HAP-1 (cell line): Measurements from ENCODE around the gene PPFIBP1.
"Not testable (repeated sequence)": the region's sequence is repeated elsewhere in the genome, so short reads cannot be mapped to it uniquely, and the experiment has no call there.

ENCODE experiments used
- DNase-seq, 2 experiments: peaks; one replicate each; pipeline ENCODE4 v3.0.0-alpha.2; 2016 to 2020; ENCODE audit warnings: low spot score in 2 of 2
- H3K27me3 ChIP-seq: fragments of 250-450 bp; sonication (Bioruptor Pico); 2 replicates; pipeline ENCODE4 v1.5.1; 2020; ENCODE audit warnings: low read depth, mild to moderate bottlenecking, moderate library complexity
- H3K36me3 ChIP-seq: fragments of 250-450 bp; sonication (Bioruptor Pico); replicated peaks from 2 replicates; pipeline ENCODE4 v1.5.1; 2020; ENCODE audit warnings: mild to moderate bottlenecking
- H3K4me1 ChIP-seq: fragments of 250-450 bp; sonication (Bioruptor Pico); 2 replicates; pipeline ENCODE4 v1.5.1; 2020; ENCODE audit warnings: mild to moderate bottlenecking
- H3K4me3 ChIP-seq: fragments of 250-450 bp; sonication (Bioruptor Pico); 2 replicates; pipeline ENCODE4 v1.5.1; 2020; ENCODE audit warnings: mild to moderate bottlenecking, moderate library complexity
- H3K9me3 ChIP-seq: fragments of 250-450 bp; sonication (Bioruptor Pico); 2 replicates; pipeline ENCODE4 v1.5.1; 2020; ENCODE audit warnings: mild to moderate bottlenecking, moderate library complexity
- in situ Hi-C: fragments of 300-500 bp; cut with MboI; formaldehyde crosslinking; loops from 3 replicates; pipeline ENCODE4 v1.14.3; 2020; ENCODE audit warnings: low sequenced_read_pairs, inconsistent platforms, mixed read lengths

Gene PPFIBP1

GRCh38 chr12:27588075-27588730 is 64.2 kb downstream of the PPFIBP1 start:
- H3K4me1 ChIP-seq: peaks cover 16% of the 10 kb centered on the region
- DNase-seq, H3K36me3 ChIP-seq, in situ Hi-C loops, H3K9me3 ChIP-seq, H3K27me3 ChIP-seq, H3K4me3 ChIP-seq: not testable (repeated sequence)

- no peaks in the 10 kb centered on the region for H3K36me3 ChIP-seq
- DNase-seq: peak in 1 of 2 experiments; percentile 85
- peaks cover 3% of the 10 kb centered on the region; the same call in 1 of the 2 replicates for H3K27me3 ChIP-seq
- in situ Hi-C loops: no loop called here
- no peak overlapping the region for H3K4me3 ChIP-seq
- no peaks in the 10 kb centered on the region for H3K9me3 ChIP-seq
- H3K4me1 ChIP-seq: peaks cover 16% of the 10 kb centered on the region
Observed at GRCh38 chr12:27588776-27589175, 64.8 kb downstream of the PPFIBP1 start.

- Histone ChIP-seq H3K4me1 (peaks cover 16% of the 10 kb centered on the region), H3K27me3 (peaks cover 3% of the 10 kb centered on the region; the same call in 1 of the 2 replicates), H3K9me3 (no peaks in the 10 kb centered on the region), H3K4me3 (no peak overlapping the region), H3K36me3 (no peaks in the 10 kb centered on the region)
- in situ Hi-C loops: no loop called here
- DNase-seq: no peak
Observed at GRCh38 chr12:27589419-27589818, 65.4 kb downstream of the PPFIBP1 start.

- in situ Hi-C loops: not testable (repeated sequence)
Observed at GRCh38 chr12:27591698-27592097, 67.7 kb downstream of the PPFIBP1 start.

GRCh38 chr12:27592548-27592947 is 68.5 kb downstream of the PPFIBP1 start:
- Histone ChIP-seq H3K36me3 (no peaks in the 10 kb centered on the region), H3K4me3 (no peak overlapping the region), H3K9me3 (no peaks in the 10 kb centered on the region), H3K4me1 (peaks cover 16% of the 10 kb centered on the region), H3K27me3 (no peaks in the 10 kb centered on the region)
- in situ Hi-C loops: no loop called here
- no peak for DNase-seq

More at GRCh38 chr12:27591698-27592097, 67.7 kb downstream of the PPFIBP1 start:
- DNase-seq, H3K4me3 ChIP-seq, H3K36me3 ChIP-seq, H3K27me3 ChIP-seq, H3K9me3 ChIP-seq: not testable (repeated sequence)
- peaks cover 16% of the 10 kb centered on the region for H3K4me1 ChIP-seq

GRCh38 chr12:27593266-27593665 is 69.3 kb downstream of the PPFIBP1 start:
- no peaks in the 10 kb centered on the region for H3K27me3 ChIP-seq
- H3K9me3 ChIP-seq: no peaks in the 10 kb centered on the region
- peaks cover 16% of the 10 kb centered on the region for H3K4me1 ChIP-seq
- in situ Hi-C loops: no loop called here
- H3K36me3 ChIP-seq: no peaks in the 10 kb centered on the region
- no peak overlapping the region for H3K4me3 ChIP-seq
- no peak for DNase-seq

- Histone ChIP-seq H3K27me3 (no peaks in the 10 kb centered on the region), H3K4me1 (peaks cover 8% of the 10 kb centered on the region), H3K4me3 (no peak overlapping the region), H3K36me3 (no peaks in the 10 kb centered on the region), H3K9me3 (no peaks in the 10 kb centered on the region)
- DNase-seq: peak; percentile 65 to 68
- in situ Hi-C loops: no loop called here
Observed at GRCh38 chr12:27595231-27595642, 71.2 kb downstream of the PPFIBP1 start.

GRCh38 chr12:27598866-27599265 is 74.9 kb downstream of the PPFIBP1 start:
- H3K4me3 ChIP-seq, in situ Hi-C loops, H3K27me3 ChIP-seq, DNase-seq, H3K9me3 ChIP-seq, H3K36me3 ChIP-seq: not testable (repeated sequence)
- H3K4me1 ChIP-seq: peaks cover 12% of the 10 kb centered on the region

GRCh38 chr12:27601056-27601828 is 77.2 kb downstream of the PPFIBP1 start:
- in situ Hi-C loops: not testable (repeated sequence)

GRCh38 chr12:27602516-27602915 is 78.5 kb downstream of the PPFIBP1 start:
- peaks cover 21% of the 10 kb centered on the region for H3K4me1 ChIP-seq
- no peaks in the 10 kb centered on the region for H3K36me3 ChIP-seq
- no peaks in the 10 kb centered on the region for H3K27me3 ChIP-seq
- DNase-seq: no peak
- H3K9me3 ChIP-seq: no peaks in the 10 kb centered on the region
- no peak overlapping the region for H3K4me3 ChIP-seq
- in situ Hi-C loops: no loop called here

More at GRCh38 chr12:27601056-27601828, 77.2 kb downstream of the PPFIBP1 start:
- H3K4me1 ChIP-seq, H3K27me3 ChIP-seq, H3K4me3 ChIP-seq, H3K9me3 ChIP-seq, H3K36me3 ChIP-seq, DNase-seq: not testable (repeated sequence)

- Histone ChIP-seq H3K9me3 (no peaks in the 10 kb centered on the region), H3K4me3 (no peak overlapping the region), H3K27me3 (no peaks in the 10 kb centered on the region), H3K36me3 (no peaks in the 10 kb centered on the region), H3K4me1 (peaks cover 24% of the 10 kb centered on the region)
- in situ Hi-C loops: no loop called here
- DNase-seq: no peak
Observed at GRCh38 chr12:27604431-27604830, 80.4 kb downstream of the PPFIBP1 start.

- peak; percentile 39 to 65 for DNase-seq
- in situ Hi-C loops: no loop called here
- Histone ChIP-seq H3K36me3 (no peaks in the 10 kb centered on the region), H3K27me3 (no peaks in the 10 kb centered on the region), H3K4me1 (peaks cover 31% of the 10 kb centered on the region), H3K4me3 (no peak overlapping the region), H3K9me3 (no peaks in the 10 kb centered on the region)
Observed at GRCh38 chr12:27606986-27607385, 83.0 kb downstream of the PPFIBP1 start.

GRCh38 chr12:27607591-27607990 is 83.6 kb downstream of the PPFIBP1 start:
- Histone ChIP-seq H3K9me3 (no peaks in the 10 kb centered on the region), H3K27me3 (no peaks in the 10 kb centered on the region), H3K36me3 (no peaks in the 10 kb centered on the region), H3K4me3 (no peak overlapping the region), H3K4me1 (peaks cover 28% of the 10 kb centered on the region)
- no peak for DNase-seq
- in situ Hi-C loops: no loop called here

GRCh38 chr12:27608890-27609289 is 84.9 kb downstream of the PPFIBP1 start:
- H3K27me3 ChIP-seq: no peaks in the 10 kb centered on the region
- H3K9me3 ChIP-seq: no peaks in the 10 kb centered on the region
- DNase-seq: no peak
- H3K4me3 ChIP-seq: no peak overlapping the region
- no peaks in the 10 kb centered on the region for H3K36me3 ChIP-seq
- peaks cover 27% of the 10 kb centered on the region for H3K4me1 ChIP-seq
- in situ Hi-C loops: no loop called here
